Esophagus muscularis mucosa (tissue), 4 donors: ENCODE measurements around the gene GPR27. TPM values are rescaled to one million over a fixed set of nuclear protein-coding genes. Genes with fewer than 3 reads are reported as not detected.

Experiments
- DNase-seq: peaks from one replicate; pipeline ENCODE4 v3.0.0-alpha.2; 2017; ENCODE audit errors: extremely low spot score
- H3K27ac ChIP-seq, 4 donors: fragments of 200-600 bp; sonication (generic); replicated peaks in 1 of 4; 1 replicate in 3 of 4; 2 replicates in 1 of 4; pipeline ENCODE4 v1.5.1; 2016 to 2019; ENCODE audit warnings: mild to moderate bottlenecking in 1 of 4
- H3K27me3 ChIP-seq, 4 donors: fragments of 200-600 bp; sonication (generic); one replicate each; pipeline versions ENCODE4 v1.5.1 to v1.6.0; 2016 to 2019
- H3K36me3 ChIP-seq, 4 donors: fragments of 200-600 bp; sonication (generic); one replicate each; pipeline ENCODE4 v1.5.1; 2016 to 2019
- H3K4me1 ChIP-seq, 4 donors: fragments of 200-600 bp; sonication (generic); one replicate each; pipeline ENCODE4 v1.5.1; 2016 to 2019
- H3K4me3 ChIP-seq, 4 donors: fragments of 200-600 bp; sonication (generic); 1 replicate in 2 of 4; 2 replicates in 2 of 4; pipeline ENCODE4 v1.5.1; 2016 to 2019; ENCODE audit warnings: mild to moderate bottlenecking in 4 of 4, moderate library complexity in 1 of 4
- H3K9me3 ChIP-seq, 4 donors: fragments of 200-600 bp; sonication (generic); 1 replicate in 3 of 4; 2 replicates in 1 of 4; pipeline ENCODE4 v1.5.1; 2016 to 2019
- CTCF ChIP-seq, 3 experiments: fragments of 200-600 bp in 2 of 3; fragments of 450-650 bp in 1 of 3; sonication (generic) in 2 of 3; IDR thresholded peaks; one replicate each; pipeline ENCODE4 v1.5.1; 2017 to 2019; ENCODE audit warnings: antibody characterized with exemption in 3 of 3, mild to moderate bottlenecking in 2 of 3, moderate library complexity in 1 of 3
- EP300 ChIP-seq: sonication (generic); formaldehyde crosslinking; IDR thresholded peaks from one replicate; pipeline ENCODE4 v1.6.1; 2017; ENCODE audit warnings: antibody characterized with exemption
- POLR2A ChIP-seq: fragments of 450-650 bp; IDR thresholded peaks from one replicate; pipeline ENCODE4 v1.6.1; 2017; ENCODE audit warnings: antibody characterized with exemption, moderate library complexity, mild to moderate bottlenecking, low read depth
- POLR2AphosphoS5 ChIP-seq, 2 donors: sonication (generic); formaldehyde crosslinking; IDR thresholded peaks; one replicate each; pipeline ENCODE4 v1.6.1; 2017; ENCODE audit warnings: antibody characterized with exemption in 2 of 2
- WGBS: methylation state at CpG from one replicate; pipeline ENCODE4 v1.1.5; 2018; 5-methylcytosine and 5-hydroxymethylcytosine counted together
- intact Hi-C: fragments of 100-400 bp; cut with DNase I; formaldehyde crosslinking; loops from one replicate; pipeline ENCODE4 v1.15.1; 2023
- total RNA-seq, 4 donors: library from RNA; depleted of rRNA; stranded (reverse); fragments of >200 nt; gene quantifications; one replicate each; pipeline versions ENCODE4 v1.1.0 to v1.2.1, GENCODE V29; 2016

Gene GPR27
- total RNA-seq, 4 donors from 2014 or later, result 2.2 to 4.3 (median 2.5) TPM

GRCh38 chr3:71752831-71753700 lies 589 bp upstream of the GPR27 start:
- H3K27ac ChIP-seq, result no peak overlapping the region
- no peaks in the 10 kb centered on the region for H3K36me3 ChIP-seq
- H3K4me3 ChIP-seq, result peak overlapping the region; percentile 58 to 76 (median 60)
- DNase-seq, result no peak
- H3K4me1 ChIP-seq, result peaks cover 0 to 16% (median 10%) of the 10 kb centered on the region in 4 donors
- intact Hi-C loops, result no loop called here
- no peaks in the 10 kb centered on the region for H3K9me3 ChIP-seq
- WGBS, result 46% methylated on average over 17 of the region's 68 CpGs
- TF ChIP-seq CTCF (IDR thresholded peaks at IDR 0.05) (no peak), POLR2A (no peak), POLR2AphosphoS5 (IDR thresholded peaks at IDR 0.05) (no peak), EP300 (no peak)
- peaks cover 0 to 19% (median 0%) of the 10 kb centered on the region in 4 donors for H3K27me3 ChIP-seq

- TF ChIP-seq EP300, result no peak
- TF ChIP-seq CTCF (IDR thresholded peaks at IDR 0.05), result no peak
- no peak for TF ChIP-seq POLR2AphosphoS5 (IDR thresholded peaks at IDR 0.05)
- TF ChIP-seq POLR2A, result no peak
- H3K4me1 ChIP-seq, result peaks cover 0 to 16% (median 10%) of the 10 kb centered on the region in 4 donors
- no peak overlapping the region for H3K27ac ChIP-seq
- H3K36me3 ChIP-seq, result no peaks in the 10 kb centered on the region
- intact Hi-C loops, result no loop called here
- peak overlapping the region; percentile 58 to 76 (median 60) for H3K4me3 ChIP-seq
- WGBS, result 36% methylated on average over 16 of the region's 65 CpGs
- H3K27me3 ChIP-seq, result peaks cover 0 to 19% (median 0%) of the 10 kb centered on the region in 4 donors
- no peak for DNase-seq
- no peaks in the 10 kb centered on the region for H3K9me3 ChIP-seq
These were observed 1.1 kb downstream of the GPR27 start for GRCh38 chr3:71754610-71755253.

GRCh38 chr3:71758091-71758490 lies 4.4 kb downstream of the GPR27 start:
- intact Hi-C loops, result no loop called here
- Histone ChIP-seq H3K27ac (no peak overlapping the region), H3K4me3 (no peak overlapping the region), H3K36me3 (no peaks in the 10 kb centered on the region), H3K9me3 (no peaks in the 10 kb centered on the region), H3K27me3 (peaks cover 0 to 35% (median 0%) of the 10 kb centered on the region in 4 donors), H3K4me1 (peaks cover 0 to 11% (median 7%) of the 10 kb centered on the region in 4 donors)
- TF ChIP-seq POLR2A (no peak), EP300 (no peak), POLR2AphosphoS5 (IDR thresholded peaks at IDR 0.05) (no peak), CTCF (IDR thresholded peaks at IDR 0.05) (no peak)
- WGBS, result 91% methylated on average over 2 of the region's 2 CpGs
- DNase-seq, result no peak

GRCh38 chr3:71759401-71759800 lies 5.7 kb downstream of the GPR27 start:
- 74% methylated on average over 5 of the region's 5 CpGs for WGBS
- H3K36me3 ChIP-seq, result no peaks in the 10 kb centered on the region
- H3K4me1 ChIP-seq, result peaks cover 0 to 7% (median 3%) of the 10 kb centered on the region in 4 donors
- peaks cover 0 to 32% (median 0%) of the 10 kb centered on the region in 4 donors for H3K27me3 ChIP-seq
- TF ChIP-seq POLR2A (no peak), CTCF (IDR thresholded peaks at IDR 0.05) (no peak), EP300 (no peak), POLR2AphosphoS5 (IDR thresholded peaks at IDR 0.05) (no peak)
- no peak for DNase-seq
- intact Hi-C loops, result no loop called here
- no peak overlapping the region for H3K4me3 ChIP-seq
- H3K27ac ChIP-seq, result no peak overlapping the region
- H3K9me3 ChIP-seq, result no peaks in the 10 kb centered on the region
